HG03135 (cell line): ENCODE data around the gene SLC47A2.

Experiments used
- ATAC-seq: cut with Tn5 transposase; IDR thresholded peaks from one replicate; pipeline ENCODE4 v1.9.1; 2021; ENCODE audit warnings: mild to moderate bottlenecking, moderate library complexity; ENCODE audit not compliant: unreplicated experiment

The SLC47A2 gene

GRCh38 chr17:19646788-19647696, 69.3 kb downstream of the SLC47A2 start:
- no peak for ATAC-seq

DNA sequence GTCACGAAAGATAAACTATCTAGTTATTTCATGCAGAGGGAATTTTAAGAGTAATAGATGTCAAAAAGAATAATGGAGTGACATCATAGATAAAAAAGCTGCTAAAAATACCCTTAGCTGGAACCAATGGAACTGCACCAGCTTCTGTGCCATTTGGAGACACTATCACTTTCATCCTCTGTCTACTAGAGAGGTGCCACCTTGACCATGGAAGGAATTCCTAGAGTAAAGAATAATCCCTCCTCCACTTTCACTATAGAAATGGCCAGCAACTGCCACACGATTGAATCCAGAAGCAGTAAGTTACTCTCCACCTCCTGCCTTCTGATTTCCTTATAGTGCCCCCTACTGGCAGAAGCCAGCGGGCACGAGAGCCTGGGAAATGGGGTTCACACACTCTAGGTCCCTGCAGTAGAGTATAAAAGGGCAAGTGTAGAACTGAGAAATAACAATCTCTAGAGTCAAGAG, 70.6 kb downstream of the SLC47A2 start:
- ATAC-seq: no peak

DNA sequence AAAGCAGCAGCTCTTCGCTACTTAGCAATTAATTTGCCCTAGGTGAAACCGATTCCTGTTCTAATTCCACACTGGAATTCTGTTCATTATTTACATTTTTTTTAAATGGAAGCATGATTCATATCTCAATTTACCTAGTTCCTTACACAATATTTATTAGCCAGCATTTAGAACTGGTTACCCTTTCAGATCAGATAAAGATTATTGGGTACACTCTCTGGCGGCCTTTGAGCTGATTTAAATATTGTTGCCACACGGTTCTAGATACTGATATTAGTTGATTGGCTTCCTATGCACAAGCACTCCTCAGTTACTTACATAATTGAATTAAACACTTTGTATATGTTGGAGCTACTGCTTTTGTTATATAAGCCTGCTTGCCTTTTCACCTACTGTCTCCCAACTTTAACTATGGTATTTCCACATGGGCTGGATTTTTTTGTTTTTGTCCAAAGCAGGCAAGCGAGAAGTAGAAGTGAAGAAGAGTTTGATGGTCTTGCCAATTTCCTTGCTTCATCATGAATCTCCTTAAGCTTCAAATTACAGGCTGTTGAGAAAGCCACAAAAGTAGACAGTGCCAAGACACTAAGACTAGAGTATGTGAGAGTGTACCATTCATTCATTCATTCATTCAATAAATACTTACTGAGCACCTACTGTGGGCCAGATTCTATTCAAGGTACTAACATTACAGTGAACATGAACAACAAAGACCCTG, 71.7 kb downstream of the SLC47A2 start:
- no peak for ATAC-seq

- no peak for ATAC-seq
Measured at GRCh38 chr17:19642373-19642893, 74.0 kb downstream of the SLC47A2 start.

DNA sequence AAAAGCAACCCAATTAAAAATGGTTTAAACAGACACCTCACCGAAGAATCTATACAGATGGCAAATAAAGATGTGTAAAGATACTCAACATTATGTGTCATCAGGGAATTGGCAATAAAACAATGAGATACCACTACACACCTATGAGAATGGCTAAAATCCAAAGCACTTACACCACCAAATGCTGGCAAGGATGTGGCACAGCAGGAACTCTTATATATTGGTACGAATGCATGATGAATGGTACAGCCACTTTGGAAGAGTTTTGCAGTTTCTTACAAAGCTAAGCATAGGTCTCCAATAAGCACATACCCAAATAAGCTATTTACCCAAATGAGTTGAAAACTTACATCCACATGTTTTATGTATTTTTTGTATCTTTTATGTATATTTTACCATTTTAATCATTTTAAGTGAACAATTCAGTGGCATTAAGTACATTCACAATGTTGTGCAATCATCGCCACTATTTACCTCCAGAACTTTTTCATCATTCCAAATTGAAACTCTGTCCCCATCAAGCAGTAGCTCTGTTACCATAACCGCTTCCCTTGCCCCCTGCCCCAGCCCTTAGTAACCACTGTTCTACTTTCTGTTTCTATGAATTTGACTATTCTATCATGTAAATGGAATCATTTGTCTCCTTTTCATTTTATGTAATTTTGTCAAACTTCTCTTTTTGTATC, 74.6 kb downstream of the SLC47A2 start:
- no peak for ATAC-seq

DNA sequence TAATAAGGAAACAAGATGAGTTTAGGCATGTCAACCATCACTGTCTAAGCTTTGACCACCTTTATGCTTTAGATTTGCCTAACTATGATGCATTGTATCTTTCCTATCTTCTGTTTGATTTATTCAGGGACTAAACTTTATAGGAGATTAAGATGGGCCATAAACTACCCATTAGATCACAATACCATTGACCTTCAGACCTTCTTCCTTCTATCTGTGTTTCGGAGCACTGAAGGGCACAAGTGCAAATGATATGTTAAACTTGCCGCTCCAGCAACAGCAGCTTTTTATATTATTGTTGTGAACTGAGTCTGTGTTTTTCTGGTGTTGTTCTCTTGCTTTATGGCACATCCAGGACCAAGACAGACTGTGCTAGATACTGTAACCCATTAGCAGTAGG, 84.5 kb downstream of the SLC47A2 start:
- no peak for ATAC-seq

DNA sequence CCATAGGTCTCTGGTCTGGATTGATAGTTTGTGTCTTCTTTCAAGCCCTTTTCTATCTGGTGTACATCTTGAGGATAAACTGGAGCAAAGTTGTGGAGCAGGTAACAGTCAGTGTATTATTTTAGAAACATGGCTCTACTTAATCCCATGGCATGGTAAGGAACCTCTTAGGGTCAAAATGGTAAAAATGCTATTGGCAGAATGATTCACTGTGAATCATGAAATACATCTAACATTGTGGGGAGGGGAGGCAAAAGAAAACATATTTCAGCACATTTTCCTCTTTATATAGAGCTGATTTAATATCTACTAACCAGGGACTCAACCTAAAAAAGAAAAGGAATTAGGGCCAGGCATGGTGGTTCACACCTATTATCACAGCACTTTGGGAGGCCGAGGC, 85.7 kb downstream of the SLC47A2 start:
- no peak for ATAC-seq

DNA sequence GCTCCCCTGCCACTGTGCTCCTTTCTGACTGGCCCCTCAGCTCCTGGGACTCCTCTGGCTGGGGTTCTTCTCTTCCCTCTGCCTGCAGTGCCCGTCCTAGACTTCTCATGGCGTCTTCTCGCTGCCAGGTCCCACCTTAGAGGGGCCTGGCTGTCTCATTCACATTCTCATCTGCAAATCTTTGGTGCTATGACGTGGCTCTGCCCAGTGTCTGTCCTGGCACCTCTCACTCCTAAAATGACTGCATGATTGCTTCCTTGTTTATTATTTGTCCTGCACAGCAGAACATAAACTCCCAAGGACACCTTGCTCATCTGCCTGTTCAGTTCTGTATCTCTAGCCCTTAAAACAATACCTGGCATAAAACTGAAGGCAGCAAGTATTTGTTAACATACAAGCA, 86.3 kb downstream of the SLC47A2 start:
- ATAC-seq: no peak

- ATAC-seq: no peak
Measured at GRCh38 chr17:19629449-19629848, 86.9 kb downstream of the SLC47A2 start.
